Smooth muscle cell (in vitro differentiated cells): Measurements from ENCODE around the gene SBNO2. TPM values are rescaled to one million over a fixed set of nuclear protein-coding genes. Genes with fewer than 3 reads are reported as not detected.

ENCODE experiments used
- DNase-seq: peaks from one replicate; lab custom pipeline; 2025; ENCODE audit not compliant: unreplicated experiment; lab: John Stamatoyannopoulos, UW
- H2AFZ ChIP-seq: fragments of 200-600 bp; sonication (generic); 2 replicates; pipeline ENCODE4 v1.6.0; 2016; ENCODE audit warnings: antibody characterized with exemption, low read depth, mild to moderate bottlenecking
- H3F3A ChIP-seq: fragments of 200-600 bp; sonication (generic); 2 replicates; pipeline ENCODE4 v1.6.0; 2017; ENCODE audit warnings: antibody characterized with exemption, low read depth
- H3K27ac ChIP-seq: fragments of 200-600 bp; sonication (generic); 2 replicates; pipeline ENCODE4 v1.5.1; 2016; ENCODE audit warnings: low read depth, mild to moderate bottlenecking
- H3K27me3 ChIP-seq: fragments of 200-600 bp; sonication (generic); 2 replicates; pipeline ENCODE4 v1.6.1; 2016; ENCODE audit warnings: low read depth, mild to moderate bottlenecking
- H3K36me3 ChIP-seq: fragments of 200-600 bp; sonication (generic); 2 replicates; pipeline ENCODE4 v1.5.1; 2016; ENCODE audit warnings: low read depth
- H3K4me1 ChIP-seq: fragments of 200-600 bp; sonication (generic); 2 replicates; pipeline ENCODE4 v1.5.1; 2016; ENCODE audit warnings: low read depth
- H3K4me2 ChIP-seq: fragments of 200-600 bp; sonication (generic); 2 replicates; pipeline ENCODE4 v1.6.0; 2016; ENCODE audit warnings: mild to moderate bottlenecking
- H3K4me3 ChIP-seq: fragments of 200-600 bp; sonication (generic); 2 replicates; pipeline ENCODE4 v1.5.1; 2016; ENCODE audit warnings: mild to moderate bottlenecking
- H3K79me2 ChIP-seq: fragments of 200-600 bp; sonication (generic); 2 replicates; pipeline ENCODE4 v1.6.0; 2016; ENCODE audit warnings: low read depth, mild to moderate bottlenecking
- H3K9ac ChIP-seq: fragments of 200-600 bp; sonication (generic); 2 replicates; pipeline ENCODE4 v1.6.0; 2016; ENCODE audit warnings: low read depth
- H3K9me3 ChIP-seq: fragments of 200-600 bp; sonication (generic); replicated peaks from 2 replicates; pipeline ENCODE4 v1.5.1; 2016; ENCODE audit warnings: low read depth
- H4K20me1 ChIP-seq: fragments of 200-600 bp; sonication (generic); 2 replicates; pipeline ENCODE4 v1.6.0; 2016; ENCODE audit warnings: low read depth
- CTCF ChIP-seq: fragments of 200-600 bp; sonication (generic); IDR thresholded peaks from 2 replicates; pipeline ENCODE4 v1.5.1; 2017; ENCODE audit warnings: borderline replicate concordance, mild to moderate bottlenecking, antibody characterized with exemption; ENCODE audit not compliant: insufficient read depth, poor library complexity, severe bottlenecking
- WGBS: methylation state at CpG from one replicate; pipeline ENCODE4 v1.1.7; 2016; ENCODE audit warnings: low lambda C conversion rate; 5-methylcytosine and 5-hydroxymethylcytosine counted together
- polyA plus RNA-seq: library from polyadenylated mRNA; unstranded; fragments of >200 nt; fragmentation: Nextera tagmentation; extraction: Ambion mirVana; gene quantifications from 2 replicates; pipeline ENCODE4 v1.2.1, GENCODE V29; 2016
- total RNA-seq: library from RNA; depleted of rRNA; stranded (reverse); fragments of >200 nt; gene quantifications from 2 replicates; pipeline ENCODE4 v1.2.3, GENCODE V29; 2014

Gene SBNO2
- total and polyA plus RNA-seq, 2 experiments from 2014 or later, result 16.4 to 17.6 TPM

GRCh38 chr19:1079566-1080111, 94.4 kb downstream of the SBNO2 start:
- H3K9me3 ChIP-seq, result no peaks in the 10 kb centered on the region
- H3K4me1 ChIP-seq, result no peaks in the 10 kb centered on the region
- H3K36me3 ChIP-seq, result no peaks in the 10 kb centered on the region
- H3K27ac ChIP-seq, result no peak overlapping the region
- no peak overlapping the region for H3K4me3 ChIP-seq
- H2AFZ ChIP-seq, result no peak overlapping the region
- WGBS, result 95% methylated on average over 45 of the region's 45 CpGs
- H3K4me2 ChIP-seq, result no peak overlapping the region
- H4K20me1 ChIP-seq, result no peaks in the 10 kb centered on the region
- no peak overlapping the region for H3K9ac ChIP-seq
- H3K27me3 ChIP-seq, result no peaks in the 10 kb centered on the region
- H3F3A ChIP-seq, result no peaks in the 10 kb centered on the region
- no peak for TF ChIP-seq CTCF
- no peak for DNase-seq
- H3K79me2 ChIP-seq, result no peaks in the 10 kb centered on the region

- Histone ChIP-seq H3K27me3 (no peaks in the 10 kb centered on the region), H2AFZ (no peak overlapping the region), H3K9me3 (no peaks in the 10 kb centered on the region), H4K20me1 (peaks cover 7% of the 10 kb centered on the region), H3K79me2 (no peaks in the 10 kb centered on the region), H3K4me2 (no peak overlapping the region), H3K27ac (no peak overlapping the region), H3K9ac (no peak overlapping the region), H3K36me3 (no peaks in the 10 kb centered on the region), H3F3A (no peaks in the 10 kb centered on the region), H3K4me1 (no peaks in the 10 kb centered on the region), H3K4me3 (no peak overlapping the region)
- DNase-seq, result no peak
- 95% methylated on average over 16 of the region's 16 CpGs for WGBS
- no peak for TF ChIP-seq CTCF
Observed at GRCh38 chr19:1076951-1077350, 97.1 kb downstream of the SBNO2 start.

DNA sequence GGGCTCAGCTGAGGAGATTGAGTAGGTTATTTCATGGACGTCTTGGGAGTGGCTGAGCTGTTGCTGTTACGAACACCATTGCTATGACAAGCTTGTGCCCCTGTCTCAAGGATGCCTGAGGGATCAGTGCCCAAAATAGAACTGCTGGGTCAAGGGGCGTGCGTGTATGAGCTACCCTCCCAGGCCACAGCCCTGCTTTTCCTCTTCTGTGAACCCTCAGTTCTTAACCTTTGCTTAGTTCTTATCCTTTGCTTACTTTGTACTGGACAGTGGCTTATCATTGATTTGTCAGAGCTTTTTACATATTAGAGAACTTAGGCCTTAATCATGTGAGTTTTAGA, 98.1 kb downstream of the SBNO2 start:
- H3K9me3 ChIP-seq, result no peaks in the 10 kb centered on the region
- peaks cover 6% of the 10 kb centered on the region for H3K27me3 ChIP-seq
- H3K4me3 ChIP-seq, result no peak overlapping the region
- no peaks in the 10 kb centered on the region for H3F3A ChIP-seq
- H2AFZ ChIP-seq, result no peak overlapping the region
- no peaks in the 10 kb centered on the region for H3K36me3 ChIP-seq
- H4K20me1 ChIP-seq, result peaks cover 10% of the 10 kb centered on the region
- no peaks in the 10 kb centered on the region for H3K79me2 ChIP-seq
- H3K27ac ChIP-seq, result no peak overlapping the region
- H3K4me2 ChIP-seq, result no peak overlapping the region
- TF ChIP-seq CTCF, result no peak
- no peaks in the 10 kb centered on the region for H3K4me1 ChIP-seq
- WGBS, result 92% methylated on average over 4 of the region's 4 CpGs
- DNase-seq, result no peak
- H3K9ac ChIP-seq, result no peak overlapping the region

DNA sequence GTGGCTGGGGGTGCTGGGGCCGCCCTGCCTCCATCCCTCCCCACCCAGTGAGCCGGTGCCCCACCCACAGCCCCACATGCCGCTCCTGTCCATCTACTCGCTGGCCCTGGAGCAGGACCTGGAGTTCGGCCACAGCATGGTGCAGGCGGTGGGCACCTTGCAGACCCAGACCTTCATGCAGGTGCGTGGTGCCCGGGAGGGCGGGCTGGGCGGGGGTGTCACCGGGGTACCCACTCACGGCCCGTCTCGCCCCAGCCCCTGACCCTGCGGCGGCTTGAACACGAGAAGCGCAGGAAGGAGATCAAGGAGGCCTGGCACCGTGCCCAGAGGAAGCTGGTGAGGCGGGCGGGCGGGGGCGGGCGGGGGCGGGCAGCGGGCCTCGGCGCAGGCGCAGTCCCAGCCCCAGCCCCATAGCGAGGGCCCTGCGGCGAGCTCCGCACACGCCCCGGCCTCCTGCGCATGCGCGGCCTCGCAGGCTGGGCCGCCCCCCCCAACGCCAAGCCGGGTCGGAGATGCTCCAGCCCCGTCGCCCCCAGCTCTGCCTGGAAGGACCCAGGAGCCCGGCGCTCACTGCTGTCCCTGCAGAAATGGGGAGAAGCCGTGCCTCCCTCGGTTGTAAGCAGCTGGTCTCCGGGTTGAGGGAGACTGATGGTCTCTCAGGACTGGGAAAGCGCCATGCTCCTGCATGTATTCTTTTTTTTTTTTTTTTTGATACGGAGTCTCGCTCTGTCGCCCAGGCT, 99.4 kb downstream of the SBNO2 start:
- no peaks in the 10 kb centered on the region for H3F3A ChIP-seq
- no peak overlapping the region for H2AFZ ChIP-seq
- H3K36me3 ChIP-seq, result no peaks in the 10 kb centered on the region
- no peaks in the 10 kb centered on the region for H3K4me1 ChIP-seq
- no peaks in the 10 kb centered on the region for H3K79me2 ChIP-seq
- H3K4me2 ChIP-seq, result no peak overlapping the region
- H4K20me1 ChIP-seq, result peaks cover 10% of the 10 kb centered on the region
- H3K9ac ChIP-seq, result no peak overlapping the region
- no peak overlapping the region for H3K4me3 ChIP-seq
- no peak for TF ChIP-seq CTCF
- peaks cover 19% of the 10 kb centered on the region for H3K27me3 ChIP-seq
- no peaks in the 10 kb centered on the region for H3K9me3 ChIP-seq
- no peak for DNase-seq
- H3K27ac ChIP-seq, result no peak overlapping the region
- 96% methylated on average over 23 of the region's 54 CpGs for WGBS
